ENCODE results near the gene ANKRD62.
"Not testable (repeated sequence)": the region's sequence is repeated elsewhere in the genome, so short reads cannot be mapped to it uniquely, and the experiment has no call there.

Gene ANKRD62

DNA sequence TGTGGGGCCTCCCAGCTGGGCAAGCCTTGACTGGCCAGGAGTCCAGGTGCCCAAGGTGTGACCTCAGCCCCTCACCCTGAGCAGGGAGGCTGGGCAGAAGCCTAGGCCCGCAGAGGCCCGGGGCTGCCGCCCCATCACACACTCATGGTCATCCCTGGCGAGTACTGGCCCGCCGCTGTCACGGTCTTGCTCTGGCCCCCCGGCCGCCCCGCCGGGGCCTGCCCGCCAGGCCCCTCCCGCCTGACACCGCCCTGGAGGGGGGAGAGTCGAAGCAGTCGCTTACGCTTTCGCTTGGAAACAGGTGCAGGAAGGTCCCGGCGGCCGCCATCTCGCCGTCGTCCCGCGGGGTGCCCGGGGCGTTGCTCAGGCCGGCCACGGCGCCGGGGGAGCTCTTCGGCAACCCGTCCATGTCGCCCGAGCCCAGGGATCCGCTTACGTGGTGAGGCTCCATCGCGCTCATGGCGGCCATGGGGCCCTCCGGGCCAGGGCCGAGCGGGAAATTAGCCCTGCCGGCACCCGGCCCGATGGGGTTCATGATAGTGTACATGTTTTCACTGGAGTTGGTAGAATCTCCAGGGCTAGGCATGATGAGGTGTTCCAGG is 26.6 kb upstream of the ANKRD62 start:
- no peak for DNase-seq

DNA sequence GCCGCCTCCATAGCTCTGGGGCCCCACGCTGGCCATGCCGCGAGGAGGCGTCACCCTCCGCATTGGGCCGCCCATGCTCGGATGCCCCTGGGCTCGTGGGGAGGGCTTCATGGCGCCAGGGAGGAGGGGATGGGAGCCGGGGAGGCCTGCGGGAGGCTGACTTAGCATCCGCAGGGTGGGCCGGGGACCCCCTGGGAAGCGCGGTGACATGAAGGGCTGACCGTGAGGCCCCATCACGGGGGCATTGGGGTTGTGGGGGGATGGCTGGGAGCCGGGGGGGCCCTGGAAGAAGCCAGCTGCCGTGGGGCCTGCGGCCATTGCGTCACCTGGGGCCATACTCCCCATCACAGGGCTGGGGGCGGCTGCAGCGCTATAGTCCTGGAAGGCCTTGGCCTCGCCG is 26.0 kb upstream of the ANKRD62 start:
- no peak for DNase-seq

DNA sequence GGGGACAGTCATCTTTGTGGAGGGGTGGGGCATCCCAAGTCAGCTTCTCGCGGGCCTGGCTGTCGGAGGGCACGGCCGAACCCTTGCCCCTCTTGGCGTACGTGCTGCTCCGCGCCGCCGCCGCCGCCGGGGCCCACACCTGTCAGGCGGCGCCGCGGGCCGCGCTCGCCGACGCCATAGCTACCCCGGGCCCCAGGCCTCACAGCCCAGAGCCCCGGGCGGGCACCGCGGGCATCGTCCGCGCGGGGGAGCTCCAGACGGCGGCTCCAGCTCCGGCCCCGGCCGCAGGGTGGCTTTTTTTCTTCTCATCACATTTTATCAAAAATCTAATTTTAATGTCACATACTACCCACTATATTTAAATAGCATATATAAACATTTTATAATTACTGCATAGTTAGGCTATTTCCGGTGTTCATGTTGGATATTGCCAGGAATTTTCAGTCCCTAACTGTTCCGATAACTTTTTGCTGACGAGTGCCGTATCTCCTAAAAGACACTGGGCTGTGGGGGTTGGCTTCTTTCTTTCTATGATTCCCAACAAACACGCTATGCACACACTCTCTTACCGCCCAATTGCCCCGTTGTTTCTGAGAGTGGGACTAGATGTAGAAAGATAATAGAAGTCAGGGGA is 25.2 kb upstream of the ANKRD62 start:
- DNase-seq: not testable (repeated sequence)

DNA sequence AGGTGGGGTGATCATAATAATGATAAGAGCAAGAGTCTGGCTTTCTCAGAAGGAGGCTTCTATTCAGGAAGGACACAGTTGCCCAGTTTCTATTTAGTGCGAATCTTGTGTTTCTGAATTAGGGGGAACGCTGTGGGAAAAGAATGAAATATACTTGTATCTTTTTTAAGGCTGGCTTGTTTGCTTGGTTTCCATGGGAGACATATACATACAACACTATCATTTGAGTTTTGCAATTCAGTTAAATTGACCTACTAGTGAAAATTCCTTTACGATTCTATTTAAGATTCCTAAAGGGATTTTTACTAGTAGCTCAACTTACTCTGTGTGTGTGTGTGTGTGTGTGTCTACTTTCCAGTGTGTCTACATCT is 24.7 kb upstream of the ANKRD62 start:
- DNase-seq: no peak

DNA sequence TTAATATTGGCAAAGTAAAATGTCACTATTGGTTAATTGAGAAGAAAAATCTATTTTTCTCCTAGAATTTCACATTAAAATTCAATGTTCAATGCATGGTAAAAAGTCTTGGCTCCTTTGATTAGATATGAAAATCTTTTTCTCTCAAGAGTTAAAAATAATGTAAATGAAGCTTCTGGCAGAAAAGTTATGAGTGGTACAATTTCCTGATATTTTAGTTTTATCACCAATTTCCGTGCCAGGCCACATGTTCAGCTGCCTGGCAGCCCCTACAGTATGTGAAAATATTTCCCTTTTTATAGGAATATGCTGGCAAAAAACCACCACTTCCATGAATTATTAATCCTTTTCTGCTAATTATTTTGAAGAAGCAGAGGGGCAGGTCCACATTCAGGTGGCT is 22.6 kb upstream of the ANKRD62 start:
- not testable (repeated sequence) for DNase-seq

DNA sequence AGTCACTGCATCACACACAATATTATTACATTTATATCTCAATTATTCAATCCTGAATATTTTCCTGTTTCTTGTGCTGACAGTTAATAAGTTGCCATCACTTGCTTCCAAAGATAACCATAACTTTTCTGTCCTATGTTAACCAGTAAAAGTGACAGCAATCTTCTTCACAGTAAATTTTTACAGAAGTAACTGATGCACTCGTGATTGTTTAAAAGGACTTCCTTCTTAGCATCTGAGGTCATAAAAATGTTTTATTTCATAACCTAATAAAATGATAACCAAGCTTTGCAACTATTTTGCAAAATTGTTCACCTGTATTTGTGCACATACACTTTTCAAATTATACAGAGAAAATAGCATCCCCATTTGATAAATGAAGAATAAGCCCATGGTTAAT is 20.6 kb upstream of the ANKRD62 start:
- no peak for DNase-seq

DNA sequence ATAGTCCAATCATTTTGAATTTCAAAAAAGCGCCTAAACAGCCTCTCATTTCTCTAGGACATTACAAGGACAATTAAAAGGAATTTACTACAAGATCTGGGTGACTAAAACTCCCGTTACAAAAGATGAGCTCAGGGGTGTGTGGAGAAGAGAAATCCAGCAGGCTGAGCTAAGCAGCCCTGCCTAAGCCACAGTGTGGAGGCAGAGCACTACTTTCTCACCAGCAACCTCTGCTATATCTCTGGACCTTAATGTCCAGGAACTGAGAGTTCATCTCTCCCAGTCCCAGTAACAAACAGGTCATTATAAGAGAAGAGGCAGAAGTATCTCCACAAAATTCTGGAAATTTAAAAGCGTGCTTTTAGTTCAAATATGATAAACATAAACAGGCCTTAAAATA is 18.9 kb upstream of the ANKRD62 start:
- no peak for DNase-seq

DNA sequence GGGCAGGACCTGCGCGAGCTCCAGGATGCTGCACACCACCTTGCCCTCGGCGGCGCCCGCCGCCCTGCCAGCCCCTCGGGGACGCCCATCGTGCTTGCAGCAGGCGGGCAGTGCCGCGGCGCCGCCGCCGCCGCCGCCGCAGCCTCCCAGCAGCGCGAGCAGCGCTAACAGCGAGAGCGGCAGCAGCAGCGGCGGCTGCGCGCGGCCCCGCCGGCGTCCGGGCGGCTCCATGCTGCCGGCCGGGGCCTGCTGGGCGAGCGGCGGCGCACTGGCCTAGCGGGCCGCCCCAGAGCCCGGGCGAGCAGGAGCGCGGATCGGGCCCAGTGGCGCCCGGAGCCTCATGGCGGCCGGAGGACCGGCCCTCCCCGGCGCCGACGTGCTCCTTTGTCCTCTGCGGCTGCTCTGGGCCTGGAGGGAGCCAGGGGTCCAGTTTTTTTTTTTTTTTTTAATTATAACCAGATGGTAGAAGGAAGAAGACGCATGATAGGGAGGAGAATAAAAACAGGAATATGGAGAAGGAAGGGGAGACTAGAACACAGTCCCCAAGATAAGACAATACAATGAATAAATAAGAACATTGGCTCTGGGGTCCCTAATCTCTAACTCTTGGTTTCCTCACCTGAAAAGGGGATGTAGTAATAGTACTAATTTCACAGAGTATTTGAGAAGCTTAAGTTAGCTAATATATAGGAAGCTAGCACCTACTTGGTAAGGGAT is 17.1 kb upstream of the ANKRD62 start:
- DNase-seq: no peak

DNA sequence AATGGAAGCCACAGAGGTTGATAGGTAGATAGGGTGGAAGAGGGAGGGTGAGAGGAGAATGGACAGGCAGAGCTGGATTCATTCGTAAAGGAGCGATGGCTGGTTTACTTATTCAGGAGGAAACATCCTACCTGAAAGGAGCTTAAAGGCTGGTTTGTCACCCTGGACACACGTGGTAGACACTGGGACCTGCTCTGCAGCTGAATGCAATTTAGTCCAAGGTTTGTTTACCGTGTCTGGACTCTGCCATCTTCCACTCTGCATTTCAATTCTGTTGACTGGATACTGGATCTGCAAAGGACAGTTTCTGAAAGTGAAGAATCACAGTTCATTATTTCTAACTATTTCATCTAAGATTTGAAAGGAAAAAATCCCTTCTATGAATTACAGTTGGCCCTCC is 15.6 kb upstream of the ANKRD62 start:
- not testable (repeated sequence) for DNase-seq

DNA sequence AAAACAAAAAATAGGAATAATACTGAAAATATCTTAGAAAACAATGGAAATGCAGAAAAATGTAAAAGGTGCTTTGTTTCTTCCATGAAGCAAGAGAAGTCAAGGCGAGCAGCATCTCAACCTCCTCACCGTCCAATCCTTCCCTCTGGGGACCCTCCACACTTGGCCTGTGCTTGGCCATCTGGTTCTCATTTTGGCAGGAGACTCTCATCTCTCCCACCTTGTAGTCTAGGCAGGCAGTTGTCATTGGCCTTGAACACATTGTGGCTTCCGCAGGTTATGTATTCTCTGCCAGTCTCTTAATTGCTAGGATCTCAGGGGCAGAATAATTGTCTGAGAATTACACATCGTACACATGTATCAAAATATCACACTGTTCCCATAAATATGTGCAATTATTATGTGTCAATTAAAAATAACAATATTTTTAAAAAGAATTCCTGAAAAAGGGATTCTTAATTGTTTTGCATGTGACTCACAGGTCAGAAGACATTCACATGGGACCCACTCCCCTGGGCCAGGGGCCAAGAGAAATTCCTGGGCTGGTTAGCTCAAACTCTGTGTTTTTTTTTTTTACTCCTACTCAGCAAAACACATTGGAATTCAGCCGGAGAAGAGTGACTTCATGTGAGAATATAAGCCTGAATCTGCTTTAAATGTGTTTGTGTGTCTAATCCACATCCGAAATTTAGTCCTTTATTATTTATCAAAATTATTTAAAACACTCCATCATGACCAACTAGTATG is 14.0 kb upstream of the ANKRD62 start:
- DNase-seq: no peak

DNA sequence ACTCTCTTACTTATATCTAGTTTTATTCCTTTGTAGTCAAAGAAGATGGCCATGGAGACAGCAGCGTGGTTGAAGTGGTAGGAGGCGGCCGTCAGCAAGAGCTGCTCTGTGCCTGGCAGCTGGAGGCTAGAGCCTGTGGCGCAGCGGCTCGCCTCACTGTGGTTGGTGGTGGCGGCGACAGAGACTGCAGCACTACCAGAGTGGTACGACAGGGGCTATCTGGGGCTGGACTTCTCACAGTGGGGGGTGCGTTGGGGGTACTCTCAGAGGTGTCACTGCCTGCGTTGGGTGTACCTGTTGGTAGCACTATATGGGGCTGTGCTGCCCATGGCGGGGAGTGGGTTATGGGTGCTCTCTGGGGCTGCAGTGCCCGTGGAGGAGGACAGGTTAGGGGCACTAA is 8.5 kb upstream of the ANKRD62 start:
- DNase-seq: no peak

DNA sequence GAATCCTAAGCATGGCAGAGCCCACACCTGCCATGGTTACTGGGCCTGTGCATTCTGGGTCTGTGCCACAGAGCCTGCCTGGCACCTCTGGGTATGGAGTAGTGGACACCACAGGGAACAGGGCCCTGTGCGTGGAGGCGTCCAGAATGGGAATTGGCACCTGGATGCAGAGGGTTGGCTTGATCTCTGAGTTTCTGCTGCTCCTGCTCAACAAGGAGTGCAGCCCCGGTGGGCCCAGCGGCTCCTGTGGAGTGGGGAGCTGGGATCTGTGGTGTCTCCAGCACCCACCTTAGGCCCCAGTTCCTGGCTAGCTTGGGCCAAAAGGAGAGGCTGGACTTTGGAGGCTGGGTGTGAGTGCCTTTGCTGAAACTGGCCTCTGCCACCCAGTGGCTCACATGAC is 7.9 kb upstream of the ANKRD62 start:
- no peak for DNase-seq

DNA sequence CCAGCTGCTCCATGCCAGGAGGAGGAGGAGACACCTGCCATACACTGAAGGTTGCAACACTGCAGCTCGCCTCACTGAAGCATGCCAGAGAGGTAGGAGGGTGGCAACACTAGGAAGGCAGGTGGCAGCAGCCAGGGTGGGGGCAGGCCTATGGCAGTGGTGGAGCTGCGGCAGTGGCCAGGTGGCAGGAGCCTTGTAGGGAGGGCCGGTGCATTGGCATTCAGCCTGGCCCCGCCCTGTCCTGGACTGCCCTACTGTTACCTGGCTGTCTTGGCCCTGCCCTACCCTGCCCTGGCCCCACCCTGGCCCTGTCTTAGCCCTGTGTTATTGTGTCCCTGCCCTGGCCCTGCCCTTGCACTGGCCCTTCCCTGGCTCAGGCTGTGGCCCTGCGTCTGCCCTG is 7.4 kb upstream of the ANKRD62 start:
- DNase-seq: no peak

DNA sequence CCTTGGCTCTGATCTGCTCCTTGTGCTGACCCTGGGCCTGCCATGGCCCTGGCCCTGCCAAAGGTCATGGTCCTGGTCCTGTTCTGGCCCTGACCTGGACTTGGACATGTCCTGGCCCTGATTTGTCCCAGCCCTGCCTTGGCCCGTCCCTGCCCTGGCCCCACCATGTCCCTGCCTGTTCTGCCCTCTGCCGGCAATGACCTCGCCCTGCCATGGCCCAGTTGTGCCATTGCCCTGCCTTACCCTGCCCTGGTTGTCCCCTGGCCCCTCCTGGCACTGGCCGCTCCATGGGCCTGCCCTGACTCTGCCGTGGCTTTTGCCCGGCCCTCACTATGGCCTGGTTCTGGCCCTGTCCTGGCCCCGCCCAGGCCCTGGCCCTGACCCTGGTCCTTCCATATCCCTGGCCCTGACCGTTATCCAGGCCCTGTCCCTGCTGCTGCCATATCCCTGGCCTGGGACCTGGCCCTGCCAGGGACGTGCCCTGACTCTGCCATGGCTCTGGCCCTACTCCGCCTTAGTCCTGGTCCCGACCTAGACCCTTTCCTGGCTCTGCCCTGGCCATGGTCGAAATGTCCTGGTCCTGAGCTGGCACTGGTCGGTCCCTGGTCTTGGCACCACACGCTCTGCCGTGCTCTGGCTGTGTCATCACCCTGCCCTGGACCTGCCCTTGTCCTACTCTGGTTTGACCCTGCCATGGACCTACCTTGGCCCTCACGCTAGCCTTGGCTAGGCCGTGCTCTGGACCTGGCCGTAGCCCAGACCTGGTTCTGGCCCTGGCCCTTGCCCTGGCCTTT is 6.8 kb upstream of the ANKRD62 start:
- no peak for DNase-seq

DNA sequence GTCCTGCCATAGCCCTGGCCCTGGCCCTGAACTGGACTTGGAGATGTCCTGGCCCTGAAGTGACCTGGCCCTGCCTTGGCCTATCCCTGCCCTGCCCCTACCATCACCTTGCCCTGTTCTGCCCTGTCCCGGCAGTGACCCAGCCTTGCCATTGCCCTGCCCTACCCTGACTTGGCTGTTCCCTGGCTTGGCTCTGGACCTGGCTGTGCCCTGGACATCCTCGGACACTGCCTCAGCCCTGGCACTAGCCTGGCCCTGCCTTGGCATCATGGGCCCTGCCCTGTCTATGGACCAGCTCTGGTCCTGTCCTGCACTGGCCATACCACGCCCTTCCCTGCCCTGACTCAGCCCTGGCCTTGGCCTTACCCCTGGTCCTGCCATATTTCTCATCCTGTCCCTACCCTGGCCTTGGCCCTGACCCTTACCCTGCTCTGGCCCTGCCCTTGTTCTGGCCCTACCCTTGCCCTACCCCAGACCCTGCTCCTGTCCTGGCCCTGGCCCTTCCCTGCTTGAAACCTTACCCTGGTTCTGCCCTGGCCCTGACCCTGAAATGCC is 6.1 kb upstream of the ANKRD62 start:
- no peak for DNase-seq

DNA sequence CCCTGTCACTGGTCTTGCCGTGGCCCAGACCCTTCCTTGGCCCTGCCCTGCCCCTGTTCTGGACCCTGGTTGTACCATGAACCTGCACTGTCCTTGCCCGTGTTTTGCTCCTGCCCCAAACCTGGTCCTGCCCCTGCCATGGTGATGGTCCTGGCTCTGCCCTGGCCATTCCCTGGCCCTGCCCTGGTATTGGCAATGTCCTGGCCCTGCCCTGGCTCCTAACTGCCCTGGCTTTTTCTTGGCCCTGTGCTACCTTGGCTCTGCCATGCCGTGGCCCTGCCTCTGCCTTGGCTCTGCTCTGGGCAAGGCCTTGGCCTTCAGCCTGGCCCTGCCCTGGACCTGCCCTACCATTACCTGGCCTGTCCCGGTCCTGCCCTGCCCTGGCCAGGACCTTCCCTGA is 5.5 kb upstream of the ANKRD62 start:
- DNase-seq: no peak

DNA sequence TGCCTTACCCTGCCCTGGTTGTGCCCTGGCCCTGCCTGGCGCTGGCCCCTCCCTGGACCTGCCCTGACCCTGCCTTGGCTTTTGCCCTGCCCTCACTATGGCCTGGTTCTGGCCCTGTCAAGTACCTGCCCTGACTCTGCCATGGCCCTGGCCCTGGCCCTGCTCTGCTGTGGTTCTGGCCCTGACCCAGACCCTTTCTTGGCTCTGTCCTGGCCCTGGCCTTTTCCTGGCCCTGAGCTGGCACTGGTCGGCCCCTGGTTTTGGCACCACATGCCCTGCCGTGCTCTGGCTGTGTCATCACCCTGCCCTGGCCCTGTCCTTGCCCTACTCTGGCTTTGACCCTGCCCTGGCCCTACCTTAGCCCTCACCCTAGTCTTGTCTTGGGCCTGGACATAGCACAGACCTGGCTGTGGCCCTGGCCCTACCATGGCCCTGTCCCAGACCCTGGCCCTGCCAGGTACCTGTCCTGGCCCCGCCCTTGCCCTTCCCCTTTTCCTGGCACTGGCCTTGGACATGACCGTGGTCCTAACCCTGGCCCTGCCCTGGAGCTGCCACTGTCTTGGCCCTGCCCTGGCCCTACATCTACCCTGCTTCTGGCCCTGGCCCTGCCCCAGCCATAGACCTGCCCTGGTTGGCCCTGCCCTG is 4.8 kb upstream of the ANKRD62 start:
- DNase-seq: no peak

DNA sequence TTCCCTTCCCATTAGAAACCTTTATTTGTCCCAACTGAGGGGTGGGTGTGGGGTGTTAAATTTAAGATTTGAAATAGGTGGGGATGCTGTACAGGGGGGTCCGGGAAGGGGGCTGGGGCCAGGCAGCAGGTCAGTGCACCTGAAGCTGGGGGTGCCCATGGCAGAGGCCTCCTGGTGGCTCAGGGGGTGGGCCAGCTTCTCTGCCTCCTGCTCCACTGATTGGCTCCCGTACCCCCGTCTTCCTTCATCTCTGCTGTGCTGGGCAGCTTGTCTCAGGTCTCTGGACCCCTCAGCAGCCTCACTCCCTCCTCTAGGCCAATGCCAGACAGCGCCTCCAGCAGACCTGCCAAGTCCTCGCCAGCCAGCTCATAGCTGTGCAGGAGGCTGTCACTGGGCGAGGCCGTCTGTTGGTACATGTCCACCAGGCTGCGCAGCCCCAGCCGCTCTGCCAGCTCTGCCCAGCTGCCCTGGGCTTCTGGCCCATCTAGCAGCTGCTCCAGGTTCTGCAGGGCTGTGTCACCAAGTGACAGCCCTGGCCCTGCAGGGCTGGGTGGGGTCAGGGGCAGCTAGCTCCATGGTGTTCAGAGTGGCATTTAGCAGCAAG is 2.0 kb upstream of the ANKRD62 start:
- no peak for DNase-seq

DNA sequence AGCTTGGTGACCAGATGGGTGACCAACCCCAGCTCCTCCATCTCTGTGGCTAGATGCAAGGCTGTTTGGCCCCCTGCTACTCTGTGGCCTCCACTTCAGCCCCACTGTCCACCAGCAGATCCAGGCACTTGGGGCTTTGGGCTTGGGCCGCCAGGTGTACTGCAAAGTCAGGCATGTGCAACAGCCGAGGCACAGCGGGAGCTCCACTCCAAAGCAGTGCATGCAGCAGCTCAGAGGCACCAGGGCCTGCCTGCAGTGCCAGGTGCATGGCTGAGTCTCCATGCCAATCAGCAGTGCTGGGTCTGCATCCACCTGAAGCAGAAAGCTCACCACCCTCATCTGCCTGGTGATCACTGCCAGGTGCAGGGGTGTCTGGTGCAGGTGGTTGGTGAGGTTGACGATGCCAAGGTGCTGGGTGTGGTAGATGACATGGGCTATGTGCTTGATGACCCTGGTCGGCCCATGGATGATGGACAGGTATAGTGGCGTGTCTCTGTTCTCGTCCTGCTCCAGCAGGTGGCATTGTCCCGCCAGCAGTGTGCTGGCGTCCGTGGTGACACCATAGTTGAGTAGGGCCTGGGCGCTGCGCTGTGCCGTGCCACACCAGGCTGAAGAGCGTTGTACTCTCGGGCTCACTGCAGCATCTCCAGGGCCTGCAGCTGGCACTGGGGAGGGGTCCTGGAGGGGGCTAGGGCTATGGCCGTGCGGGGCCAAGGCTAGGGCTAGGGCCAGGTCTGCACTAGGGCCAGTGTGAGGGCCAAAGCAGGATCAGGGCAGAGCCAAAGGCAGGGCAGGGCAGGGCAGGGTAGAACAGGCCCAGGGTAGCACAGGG is 1.0 kb upstream of the ANKRD62 start:
- DNase-seq: no peak

DNA sequence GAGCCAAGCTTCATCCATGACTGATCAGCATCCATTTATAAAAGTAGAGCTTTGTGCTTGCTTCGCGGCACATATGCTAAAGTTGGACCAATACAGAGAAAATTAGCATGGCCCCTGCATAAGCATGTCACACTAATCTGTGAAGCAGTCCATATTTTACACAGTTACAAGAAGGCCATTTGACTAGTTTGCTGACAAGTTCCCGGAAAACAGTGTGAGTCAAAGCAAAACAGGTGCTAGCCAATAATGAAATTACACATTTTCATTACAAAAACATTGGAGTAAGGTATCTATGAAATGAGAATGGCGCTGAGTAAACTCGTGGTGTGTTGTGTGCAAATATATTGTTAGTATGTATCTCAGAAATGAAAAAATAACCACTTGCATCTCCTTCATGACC is 4.7 kb downstream of the ANKRD62 start:
- no peak for DNase-seq

DNA sequence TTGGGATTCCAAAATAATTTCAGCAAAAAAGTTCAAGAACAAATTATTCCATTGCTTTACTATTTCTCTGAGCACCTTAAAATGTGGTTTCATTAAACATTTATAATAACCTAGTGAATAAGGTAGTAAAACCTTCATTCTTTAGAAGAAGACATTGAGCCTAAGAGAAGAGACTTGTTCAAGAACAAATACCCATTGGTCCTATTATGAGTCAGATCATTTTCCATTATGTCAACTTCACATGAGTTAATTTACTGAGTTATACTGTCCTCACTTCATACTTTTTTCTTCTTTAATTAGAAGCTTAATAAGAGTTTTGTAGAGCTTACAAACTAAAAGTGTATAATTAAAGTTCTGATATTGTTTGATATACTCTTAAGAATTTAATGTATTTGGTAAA is 5.5 kb downstream of the ANKRD62 start:
- DNase-seq: no peak
